OCI-LY1 (cell line): ENCODE data around the gene ZNF827.

Experiments
- CTCF ChIP-seq: fragments of 200-600 bp; sonication (generic), shearing (Covaris generic); IDR thresholded peaks from 2 replicates; pipeline ENCODE4 v1.5.1; 2017; ENCODE audit warnings: mild to moderate bottlenecking, antibody characterized with exemption, low read length, moderate library complexity, mixed read lengths
- EZH2 ChIP-seq: fragments of 200-600 bp; sonication (generic), shearing (Covaris generic); IDR thresholded peaks from 2 replicates; pipeline ENCODE4 v1.8.0; 2017; ENCODE audit warnings: borderline replicate concordance, mixed run types, mild to moderate bottlenecking, antibody characterized with exemption, low read length, moderate library complexity, mixed read lengths

- TF ChIP-seq CTCF, result no peak
- no peak for TF ChIP-seq EZH2
Observed at GRCh38 chr4:145808021-145808650, 130.5 kb downstream of the ZNF827 start.
